HCT116 (cell line): Measurements from ENCODE around the gene MMP24. TPM values are rescaled to one million over a fixed set of nuclear protein-coding genes. Genes with fewer than 3 reads are reported as not detected.

Experiments used
- ATAC-seq: fragments of 200-7000 bp; cut with Tn5 transposase; 2 replicates; pipeline ENCODE4 v1.9.1; 2020; ENCODE audit warnings: mild to moderate bottlenecking, moderate library complexity
- BruUV-seq: library from RNA; stranded (reverse); fragments of 400-500 nt; replicated peaks from 2 replicates; lab custom pipeline; 2021; lab: Mats Ljungman, UMichigan
- CTCF ChIA-PET: fragments of 300-600 bp; sonication (Branson Sonifier 250); formaldehyde crosslinking; loops from one replicate; lab custom pipeline; 2021; ENCODE audit warnings: antibody characterized with exemption; lab: Charles Lee
- POLR2A ChIA-PET: fragments of 300-600, 350-600 bp; sonication (Branson Sonifier 250); formaldehyde crosslinking; loops from one replicate; lab custom pipeline; 2021; ENCODE audit warnings: antibody characterized with exemption; lab: Charles Lee
- RAD21 ChIA-PET, 2 experiments: fragments of 300-600 bp; sonication (Branson Sonifier 250); formaldehyde crosslinking; loops; one replicate each; lab custom pipeline; 2023; ENCODE audit warnings: low total read pairs in 2 of 2; ENCODE audit not compliant: uncharacterized antibody in 2 of 2, unreplicated experiment in 2 of 2, low non-redundant PET in 1 of 2; lab: Charles Lee
- DNase-seq: peaks from one replicate; pipeline ENCODE4 v3.0.0-alpha.2; 2010; ENCODE audit warnings: low read depth, low spot score
- H2AFZ ChIP-seq: fragments of 200-600 bp; shearing (Covaris generic), sonication (generic); 2 replicates; pipeline ENCODE4 v1.6.1; 2017; ENCODE audit warnings: low read depth, mixed run types, mixed read lengths, antibody characterized with exemption, low read length; ENCODE audit not compliant: poor library complexity, severe bottlenecking
- H3K27ac ChIP-seq: 2 replicates; pipeline ENCODE4 v1.5.1; 2012; ENCODE audit warnings: low read depth, low read length
- H3K27me3 ChIP-seq: fragments of 200-600 bp; sonication (generic); 2 replicates; pipeline ENCODE4 v1.6.1; 2016; ENCODE audit warnings: mixed run types, low read length, mixed read lengths; ENCODE audit not compliant: insufficient read depth
- H3K36me3 ChIP-seq, 2 experiments: fragments of 200-500 bp in 1 of 2; fragments of 200-600 bp in 1 of 2; sonication (Bioruptor generic) in 1 of 2; sonication (generic) in 1 of 2; 2 replicates each; pipeline versions ENCODE4 v1.5.1 to v1.6.1; 2014 to 2016; ENCODE audit warnings: low read length in 2 of 2, inconsistent platforms in 1 of 2, mixed read lengths in 1 of 2, mixed run types in 1 of 2; ENCODE audit not compliant: insufficient read depth in 2 of 2, control insufficient read depth in 1 of 2
- H3K4me1 ChIP-seq, 2 experiments: fragments of 200-600 bp in 1 of 2; sonication (generic) in 1 of 2; 2 replicates each; pipeline versions ENCODE4 v1.5.1 to v1.6.1; 2012 to 2017; ENCODE audit warnings: low read length in 2 of 2, inconsistent platforms in 1 of 2, mild to moderate bottlenecking in 1 of 2, mixed read lengths in 1 of 2, mixed run types in 1 of 2, moderate library complexity in 1 of 2; ENCODE audit not compliant: insufficient read depth in 2 of 2, control insufficient read depth in 1 of 2
- H3K4me2 ChIP-seq: fragments of 200-600 bp; sonication (generic); 2 replicates; pipeline ENCODE4 v1.6.1; 2017; ENCODE audit warnings: mixed run types, low read length, mixed read lengths
- H3K4me3 ChIP-seq, 2 experiments: fragments of 200-600 bp in 1 of 2; sonication (generic) in 1 of 2; replicated peaks in 1 of 2; 2 replicates each; pipeline ENCODE4 v1.5.1; 2011 to 2016; ENCODE audit warnings: low read length in 2 of 2, control low read depth in 1 of 2, low read depth in 1 of 2, mild to moderate bottlenecking in 1 of 2, mixed read lengths in 1 of 2, mixed run types in 1 of 2
- H3K79me2 ChIP-seq: fragments of 200-600 bp; sonication (generic); 2 replicates; pipeline ENCODE4 v1.6.1; 2017; ENCODE audit warnings: mild to moderate bottlenecking, mixed run types, low read length, moderate library complexity, mixed read lengths; ENCODE audit not compliant: insufficient read depth
- H3K9ac ChIP-seq: fragments of 200-600 bp; sonication (generic); 2 replicates; pipeline ENCODE4 v1.6.1; 2016; ENCODE audit warnings: low read length, mixed read lengths
- H3K9me2 ChIP-seq: fragments of 200-600 bp; sonication (generic), shearing (Covaris generic); 2 replicates; pipeline ENCODE4 v1.6.1; 2017; ENCODE audit warnings: mixed run types, mild to moderate bottlenecking, moderate library complexity; ENCODE audit not compliant: insufficient read depth
- H3K9me3 ChIP-seq, 2 experiments: fragments of 200-500 bp in 1 of 2; fragments of 200-600 bp in 1 of 2; sonication (Bioruptor generic) in 1 of 2; sonication (generic) in 1 of 2; 2 replicates each; pipeline ENCODE4 v1.6.1; 2014 to 2017; ENCODE audit warnings: low read length in 2 of 2, mixed read lengths in 2 of 2, inconsistent platforms in 1 of 2, low read depth in 1 of 2, mild to moderate bottlenecking in 1 of 2, mixed run types in 1 of 2, moderate library complexity in 1 of 2; ENCODE audit not compliant: control insufficient read depth in 1 of 2, insufficient read depth in 1 of 2
- H4K20me1 ChIP-seq: fragments of 200-600 bp; sonication (generic), shearing (Covaris generic); 2 replicates; pipeline ENCODE4 v1.6.1; 2017; ENCODE audit warnings: mixed run types, mild to moderate bottlenecking, moderate library complexity; ENCODE audit not compliant: insufficient read depth
- ATF3 ChIP-seq: IDR thresholded peaks from 2 replicates; pipeline ENCODE4 v1.6.1; 2012
- CBX3 ChIP-seq: IDR thresholded peaks from 2 replicates; pipeline ENCODE4 v1.6.1; 2012; ENCODE audit warnings: low read depth
- CTCF ChIP-seq, 3 experiments: fragments of 200-600 bp in 1 of 3; sonication (generic) in 1 of 3; IDR thresholded peaks in 2 of 3; conservative IDR thresholded peaks in 1 of 3; 2 replicates each; pipeline ENCODE4 v1.5.1; 2012 to 2017; ENCODE audit warnings: low read depth in 2 of 3, low read length in 2 of 3, antibody characterized with exemption in 1 of 3, borderline replicate concordance in 1 of 3, control low read depth in 1 of 3, mild to moderate bottlenecking in 1 of 3, mixed read lengths in 1 of 3, mixed run types in 1 of 3, moderate library complexity in 1 of 3; ENCODE audit not compliant: insufficient read depth in 1 of 3
- EGR1 ChIP-seq: IDR thresholded peaks from 2 replicates; pipeline ENCODE4 v1.6.1; 2012; ENCODE audit warnings: low read depth
- ELF1 ChIP-seq: IDR thresholded peaks from 2 replicates; pipeline ENCODE4 v1.6.1; 2012; ENCODE audit warnings: low read depth, borderline replicate concordance
- EZH2 ChIP-seq: fragments of 200-600 bp; sonication (generic); IDR thresholded peaks from 2 replicates; pipeline ENCODE4 v1.6.1; 2017; ENCODE audit warnings: antibody characterized with exemption, mixed run types
- EZH2phosphoT487 ChIP-seq: fragments of 200-600 bp; IDR thresholded peaks from 2 replicates; pipeline ENCODE4 v1.6.1; 2018; ENCODE audit warnings: antibody characterized with exemption, borderline replicate concordance
- FOSL1 ChIP-seq: IDR thresholded peaks from 2 replicates; pipeline ENCODE4 v1.6.1; 2012; ENCODE audit warnings: low read depth
- JUND ChIP-seq: IDR thresholded peaks from 2 replicates; pipeline ENCODE4 v1.6.1; 2012
- MAX ChIP-seq: IDR thresholded peaks from 2 replicates; pipeline ENCODE4 v1.6.1; 2012
- RAD21 ChIP-seq: IDR thresholded peaks from 2 replicates; pipeline ENCODE4 v1.6.1; 2012; ENCODE audit warnings: low read depth, mild to moderate bottlenecking
- REST ChIP-seq: IDR thresholded peaks from 2 replicates; pipeline ENCODE4 v1.6.1; 2012; ENCODE audit warnings: low read depth
- SIN3A ChIP-seq: IDR thresholded peaks from 2 replicates; pipeline ENCODE4 v1.6.1; 2012; ENCODE audit warnings: low read depth
- SP1 ChIP-seq: IDR thresholded peaks from 2 replicates; pipeline ENCODE4 v1.6.1; 2012; ENCODE audit warnings: low read depth
- SRF ChIP-seq: IDR thresholded peaks from 2 replicates; pipeline ENCODE4 v1.6.1; 2012; ENCODE audit warnings: low read depth
- TCF7L2 ChIP-seq: IDR thresholded peaks from 2 replicates; pipeline ENCODE4 v1.7.0; 2011; ENCODE audit warnings: borderline replicate concordance, inconsistent platforms; ENCODE audit not compliant: insufficient read depth, insufficient read length; ENCODE audit errors: extremely low read depth
- YY1 ChIP-seq: IDR thresholded peaks from 2 replicates; pipeline ENCODE4 v1.6.1; 2011; ENCODE audit warnings: low read length, low read depth, moderate library complexity, mild to moderate bottlenecking; ENCODE audit not compliant: insufficient replicate concordance; ENCODE audit errors: extremely low read depth
- ZBTB33 ChIP-seq: IDR thresholded peaks from 2 replicates; pipeline ENCODE4 v1.6.1; 2011; ENCODE audit warnings: mild to moderate bottlenecking, low read length, moderate library complexity; ENCODE audit not compliant: insufficient replicate concordance; ENCODE audit errors: extremely low read depth
- ZFX ChIP-seq: fragments of 450-650 bp; IDR thresholded peaks from 2 replicates; pipeline ENCODE4 v1.6.1; 2017
- intact Hi-C: fragments of 100-400 bp; cut with micrococcal nuclease; formaldehyde crosslinking; loops from 2 replicates; pipeline ENCODE4 v1.10.0; 2022
- total RNA-seq: library from RNA; stranded (reverse); gene quantifications from one replicate; pipeline ENCODE4 v1.2.1, GENCODE V29; 2021; ENCODE audit not compliant: unreplicated experiment

The MMP24 gene
- total RNA-seq, 1 experiment from 2014 or later = not detected

GRCh38 chr20:35297740-35298139 lies 71.2 kb downstream of the MMP24 start:
- Histone ChIP-seq H3K4me1 (peaks cover 5 to 18% of the 10 kb centered on the region in 2 experiments; a peak in 2 of 4 replicates), H3K4me2 (peak overlapping the region; percentile 23), H4K20me1 (no peaks in the 10 kb centered on the region), H3K9ac (no peak overlapping the region), H3K4me3 (no peak overlapping the region), H3K9me3 (no peaks in the 10 kb centered on the region), H3K9me2 (no peaks in the 10 kb centered on the region), H3K27me3 (no peaks in the 10 kb centered on the region), H3K79me2 (no peaks in the 10 kb centered on the region), H3K27ac (no peak overlapping the region), H2AFZ (no peak overlapping the region), H3K36me3 (0 out of 4 replicates have a peak, but pooled peaks cover 0 to 2% of the 10 kb centered on the region in 2 experiments)
- no peak for ATAC-seq
- ChIA-PET POLR2A (interaction anchor here (0.9 kb wide), 1 partner anchor 8 kb away, joined by 4 read pairs; no protein-coding TSS in a partner anchor), RAD21 (interaction anchor here in 1 of 2 experiments (0.6 kb wide), 1 partner anchor 323 kb away, joined by 3 read pairs; no protein-coding TSS in a partner anchor), CTCF (interaction anchor here (1.2 to 1.4 kb wide), 2 partner anchors 11 to 32 kb away, joined by 3 to 4 read pairs; no protein-coding TSS in a partner anchor)
- intact Hi-C loops = no loop called here
- BruUV-seq = no TSS peak
- DNase-seq = no peak
- TF ChIP-seq YY1 (no peak), EZH2 (no peak), JUND (no peak), SIN3A (no peak), ELF1 (no peak), REST (no peak), ZFX (no peak), RAD21 (no peak), TCF7L2 (no peak), CTCF (IDR thresholded peaks at IDR 0.05 in 2 of 3, conservative IDR thresholded peaks at IDR 0.05 in 1 of 3; ENCODE audit: borderline replicate concordance in 1 of 3, insufficient read depth in 1 of 3, low read depth in 2 of 3, low read length in 2 of 3) (no peak), CBX3 (no peak), ZBTB33 (no peak), SP1 (no peak), MAX (no peak), SRF (no peak), EZH2phosphoT487 (no peak), EGR1 (no peak), ATF3 (no peak), FOSL1 (no peak)
